Type B pancreatic cell (in vitro differentiated cells): ENCODE results near the gene DDAH2. TPM values are rescaled to one million over a fixed set of nuclear protein-coding genes. Genes with fewer than 3 reads are reported as not detected.

Experiments
- DNase-seq: peaks from one replicate; pipeline ENCODE4 v3.0.0; 2021; ENCODE audit warnings: mixed read lengths; ENCODE audit not compliant: unreplicated experiment; ENCODE audit errors: extremely low spot score
- H3K27ac Mint-ChIP-seq: 2 replicates; pipeline ENCODE4 v1.8.0; 2021; ENCODE audit warnings: mild to moderate bottlenecking, mixed read lengths
- H3K27me3 Mint-ChIP-seq: 2 replicates; pipeline ENCODE4 v1.8.0; 2021; ENCODE audit warnings: mixed read lengths
- H3K36me3 Mint-ChIP-seq: 2 replicates; pipeline ENCODE4 v1.8.0; 2021; ENCODE audit warnings: mixed read lengths
- H3K4me1 Mint-ChIP-seq: one replicate; pipeline ENCODE4 v1.8.0; 2021; ENCODE audit warnings: mixed read lengths; ENCODE audit not compliant: unreplicated experiment
- H3K4me3 Mint-ChIP-seq: 2 replicates; pipeline ENCODE4 v1.8.0; 2021; ENCODE audit warnings: mild to moderate bottlenecking, mixed read lengths
- H3K9me3 Mint-ChIP-seq: 2 replicates; pipeline ENCODE4 v1.8.0; 2021; ENCODE audit warnings: mixed read lengths
- total RNA-seq: library from RNA; stranded (reverse); gene quantifications from 2 replicates; pipeline ENCODE4 v1.2.1, GENCODE V29; 2021; ENCODE audit warnings: low replicate concordance
- TF ChIP-seq, protein P1 (sequence below): fragments of 200-600 bp; sonication (generic); conservative IDR thresholded peaks from 2 replicates; pipeline ENCODE4 v1.5.0; 2021; ENCODE audit warnings: antibody characterized with exemption, mild to moderate bottlenecking

Gene DDAH2
- total RNA-seq, 1 donor from 2014 or later: 138 TPM

DNA sequence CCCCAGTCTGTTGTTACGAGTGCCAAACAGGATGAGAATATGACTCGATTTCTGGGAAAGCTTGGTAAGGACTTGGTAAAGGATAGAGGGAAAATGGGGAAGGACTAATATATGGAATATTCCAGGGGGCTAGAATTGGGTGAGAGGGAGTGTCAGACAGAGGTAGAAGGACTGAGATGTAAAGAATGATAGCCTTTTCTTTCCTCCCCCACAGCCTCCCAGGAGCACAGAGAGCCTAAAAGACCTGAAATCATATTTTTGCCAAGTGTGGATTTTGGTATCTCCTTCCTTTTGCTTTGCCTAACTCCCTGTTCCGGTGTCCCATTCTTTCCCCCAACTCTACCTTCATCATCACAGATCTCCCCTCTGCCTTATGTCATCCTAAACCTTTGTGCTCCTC lies 13.8 kb upstream of the DDAH2 start:
- H3K9me3 Mint-ChIP-seq: no peaks in the 10 kb centered on the region
- no peaks in the 10 kb centered on the region for H3K27me3 Mint-ChIP-seq
- H3K27ac Mint-ChIP-seq: no peak overlapping the region
- DNase-seq: no peak
- TF ChIP-seq, protein P1, sequence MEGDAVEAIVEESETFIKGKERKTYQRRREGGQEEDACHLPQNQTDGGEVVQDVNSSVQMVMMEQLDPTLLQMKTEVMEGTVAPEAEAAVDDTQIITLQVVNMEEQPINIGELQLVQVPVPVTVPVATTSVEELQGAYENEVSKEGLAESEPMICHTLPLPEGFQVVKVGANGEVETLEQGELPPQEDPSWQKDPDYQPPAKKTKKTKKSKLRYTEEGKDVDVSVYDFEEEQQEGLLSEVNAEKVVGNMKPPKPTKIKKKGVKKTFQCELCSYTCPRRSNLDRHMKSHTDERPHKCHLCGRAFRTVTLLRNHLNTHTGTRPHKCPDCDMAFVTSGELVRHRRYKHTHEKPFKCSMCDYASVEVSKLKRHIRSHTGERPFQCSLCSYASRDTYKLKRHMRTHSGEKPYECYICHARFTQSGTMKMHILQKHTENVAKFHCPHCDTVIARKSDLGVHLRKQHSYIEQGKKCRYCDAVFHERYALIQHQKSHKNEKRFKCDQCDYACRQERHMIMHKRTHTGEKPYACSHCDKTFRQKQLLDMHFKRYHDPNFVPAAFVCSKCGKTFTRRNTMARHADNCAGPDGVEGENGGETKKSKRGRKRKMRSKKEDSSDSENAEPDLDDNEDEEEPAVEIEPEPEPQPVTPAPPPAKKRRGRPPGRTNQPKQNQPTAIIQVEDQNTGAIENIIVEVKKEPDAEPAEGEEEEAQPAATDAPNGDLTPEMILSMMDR: no peak
- H3K4me1 Mint-ChIP-seq: peaks cover 39% of the 10 kb centered on the region
- peaks cover 8% of the 10 kb centered on the region for H3K36me3 Mint-ChIP-seq
- H3K4me3 Mint-ChIP-seq: peak overlapping the region; percentile 10

DNA sequence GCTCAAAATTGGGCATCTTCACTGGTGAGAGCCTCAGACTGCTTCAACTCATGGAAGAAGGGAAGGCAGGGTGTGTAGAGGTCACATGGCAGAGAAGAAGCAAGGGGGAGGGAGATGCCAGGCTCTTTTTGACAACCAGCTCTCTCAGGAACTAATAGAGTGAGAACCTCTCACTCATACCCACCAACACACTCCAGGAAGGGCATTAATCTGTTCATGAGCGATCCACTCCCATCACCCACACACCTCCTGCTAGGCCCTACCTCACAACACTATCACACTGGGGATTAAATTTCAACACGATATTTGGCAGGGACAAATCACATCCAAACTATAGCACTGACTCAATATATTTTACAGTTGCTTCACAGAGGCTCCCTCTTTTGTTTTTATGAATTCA lies 12.7 kb upstream of the DDAH2 start:
- peak overlapping the region; percentile 47 for H3K4me3 Mint-ChIP-seq
- H3K36me3 Mint-ChIP-seq: peaks cover 5% of the 10 kb centered on the region
- no peak for DNase-seq
- peaks cover 41% of the 10 kb centered on the region for H3K4me1 Mint-ChIP-seq
- TF ChIP-seq, protein P1: no peak
- no peak overlapping the region for H3K27ac Mint-ChIP-seq
- H3K9me3 Mint-ChIP-seq: no peaks in the 10 kb centered on the region
- H3K27me3 Mint-ChIP-seq: no peaks in the 10 kb centered on the region

DNA sequence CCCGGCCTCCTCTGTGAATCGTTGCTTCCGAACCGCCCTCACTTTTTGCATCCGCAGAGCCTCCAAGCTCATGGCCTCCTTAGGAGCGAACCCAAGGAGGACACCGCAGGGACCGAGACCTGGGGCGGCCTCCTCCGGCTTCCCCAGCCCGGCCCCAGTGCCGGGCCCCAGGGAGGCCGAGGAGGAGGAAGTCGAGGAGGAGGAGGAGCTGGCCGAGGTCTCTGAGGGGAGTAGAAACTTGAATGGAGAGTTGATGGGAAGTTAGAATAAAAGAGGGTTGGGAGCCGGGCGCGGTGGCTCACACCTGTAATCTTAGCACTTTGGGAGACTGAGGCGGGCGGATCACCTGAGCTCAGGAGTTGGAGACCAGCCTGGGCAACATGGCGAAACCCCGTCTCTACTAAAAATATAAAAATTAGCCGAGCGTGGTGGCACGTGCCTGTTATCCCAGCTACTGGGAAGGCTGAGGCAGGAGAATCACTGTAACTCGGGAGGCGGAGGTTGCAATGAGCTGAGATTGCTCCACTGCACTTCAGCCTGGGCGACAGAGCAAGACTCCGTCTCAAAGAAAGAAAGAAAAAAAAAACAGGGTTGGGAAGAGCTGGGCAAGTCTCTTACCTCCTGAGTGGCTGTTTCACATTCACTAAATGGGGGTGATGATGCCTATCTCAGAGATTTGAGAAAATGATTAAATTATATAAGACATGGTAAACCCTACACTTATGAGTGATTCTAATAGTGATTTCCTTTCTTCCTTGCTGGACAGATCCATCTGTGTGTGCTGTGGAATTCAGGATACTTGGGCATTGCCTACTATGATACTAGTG lies 11.5 kb upstream of the DDAH2 start:
- H3K4me1 Mint-ChIP-seq: peaks cover 44% of the 10 kb centered on the region

DNA sequence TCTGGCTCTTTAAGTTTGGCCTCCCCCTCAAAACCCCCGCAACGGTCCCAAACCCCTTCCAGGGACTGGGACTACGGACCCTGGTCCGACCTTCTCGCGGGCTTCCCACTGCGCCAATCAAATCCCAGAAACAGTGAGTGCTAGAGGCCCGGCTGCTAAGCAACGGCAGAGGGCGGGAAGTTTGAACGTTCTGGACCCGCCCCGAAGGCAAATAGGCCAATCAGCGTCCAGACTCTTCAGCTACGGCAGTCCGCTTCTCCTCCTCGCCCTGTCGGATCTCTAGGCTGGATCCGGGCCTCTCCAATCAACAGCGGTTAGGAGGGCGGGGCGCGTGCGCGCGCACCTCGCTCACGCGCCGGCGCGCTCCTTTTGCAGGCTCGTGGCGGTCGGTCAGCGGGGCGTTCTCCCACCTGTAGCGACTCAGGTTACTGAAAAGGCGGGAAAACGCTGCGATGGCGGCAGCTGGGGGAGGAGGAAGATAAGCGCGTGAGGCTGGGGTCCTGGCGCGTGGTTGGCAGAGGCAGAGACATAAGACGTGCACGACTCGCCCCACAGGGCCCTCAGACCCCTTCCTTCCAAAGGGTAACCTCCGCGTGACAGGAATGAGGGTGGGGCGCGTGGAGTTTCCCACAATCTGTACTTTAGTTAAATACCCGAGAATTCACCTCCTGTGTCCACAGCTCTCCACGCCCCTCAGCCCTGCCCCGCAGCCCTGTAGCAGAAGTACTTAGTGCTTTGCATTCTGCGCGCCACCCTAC lies 10.7 kb upstream of the DDAH2 start, which contains the start of gene MSH5:
TSS of gene MSH5 (plus strand) at position 367 of the 758 bp plus-strand sequence. CDS start 462 bp downstream, outside the sequence.
- peak within 1 kb of the TSS; percentile 99 for H3K27ac Mint-ChIP-seq
- DNase-seq: peak; percentile 97
- no peaks in the 10 kb centered on the region for H3K27me3 Mint-ChIP-seq
- H3K9me3 Mint-ChIP-seq: no peaks in the 10 kb centered on the region
- H3K36me3 Mint-ChIP-seq: peaks cover 9% of the 10 kb centered on the region
- H3K4me1 Mint-ChIP-seq: peaks cover 39% of the 10 kb centered on the region
- TF ChIP-seq, protein P1: no peak
- peak within 1 kb of the TSS; percentile 98 for H3K4me3 Mint-ChIP-seq

More for the DNA sequence above, 11.5 kb upstream of the DDAH2 start:
- peak overlapping the region; percentile 99 for H3K27ac Mint-ChIP-seq
- H3K4me3 Mint-ChIP-seq: peak overlapping the region; percentile 98
- no peak for DNase-seq
- TF ChIP-seq, protein P1: no peak
- H3K9me3 Mint-ChIP-seq: no peaks in the 10 kb centered on the region
- peaks cover 9% of the 10 kb centered on the region for H3K36me3 Mint-ChIP-seq
- no peaks in the 10 kb centered on the region for H3K27me3 Mint-ChIP-seq

DNA sequence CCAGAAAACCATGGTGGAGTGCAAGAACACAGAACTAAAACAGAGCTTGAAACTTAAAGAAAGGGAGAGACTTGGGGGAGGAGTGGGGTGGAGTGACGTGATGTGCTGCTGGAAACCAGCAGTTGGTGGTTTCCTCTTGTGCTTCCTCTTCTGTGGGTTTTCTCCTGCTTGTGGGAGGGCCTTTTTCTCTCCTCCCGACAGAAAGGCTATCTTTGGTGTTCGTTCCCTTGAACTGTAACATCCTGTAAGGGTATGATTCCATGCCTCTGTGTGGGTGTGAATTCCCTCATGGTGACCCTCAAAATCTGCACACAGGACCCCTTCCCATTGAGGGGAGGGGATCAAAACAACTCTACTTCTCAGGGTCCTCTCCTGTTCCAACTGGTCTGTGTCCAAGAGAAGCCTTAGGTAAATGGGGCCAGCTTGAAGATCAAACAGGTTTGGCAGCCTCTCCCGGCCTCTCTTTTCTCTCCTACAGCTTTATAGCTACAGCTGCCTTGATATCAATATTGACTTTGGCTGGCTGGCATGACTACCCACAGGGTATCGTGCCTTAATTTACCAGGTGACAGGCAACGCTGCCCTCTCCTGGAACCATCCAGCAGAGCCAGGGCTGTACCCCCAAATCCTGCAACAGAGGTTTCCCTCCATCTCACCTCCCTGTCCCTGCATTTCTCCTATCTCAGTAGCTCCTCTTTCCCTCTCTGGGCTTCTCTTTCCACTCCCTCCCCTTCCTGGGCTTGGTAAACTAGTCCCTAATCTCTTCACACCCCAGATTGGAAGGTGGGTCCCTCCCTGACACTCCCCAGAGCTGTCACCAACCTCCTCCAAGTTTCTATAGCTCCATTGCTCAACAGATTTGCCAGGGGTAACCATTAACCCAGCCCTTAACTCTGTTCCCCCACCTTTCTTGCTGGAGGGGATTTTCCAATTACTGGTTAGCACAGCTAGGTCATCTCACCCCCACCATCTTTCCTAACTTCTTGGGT lies 9.2 kb upstream of the DDAH2 start:
- peaks cover 17% of the 10 kb centered on the region for H3K36me3 Mint-ChIP-seq
- peaks cover 41% of the 10 kb centered on the region for H3K4me1 Mint-ChIP-seq
- H3K4me3 Mint-ChIP-seq: peak overlapping the region; percentile 98
- no peaks in the 10 kb centered on the region for H3K27me3 Mint-ChIP-seq
- H3K27ac Mint-ChIP-seq: peak overlapping the region; percentile 99
- TF ChIP-seq, protein P1: peak; percentile 37
- no peak for DNase-seq
- no peaks in the 10 kb centered on the region for H3K9me3 Mint-ChIP-seq
